Activated CD8-positive, alpha-beta T cell treated with anti-CD3 and anti-CD28 coated beads for 36 hours (primary cell): ENCODE results near the gene ZNF280C. TPM values are rescaled to one million over a fixed set of nuclear protein-coding genes. Genes with fewer than 3 reads are reported as not detected.

ENCODE experiments used
- total RNA-seq, 2 experiments: library from RNA; stranded (reverse); gene quantifications; one replicate each; pipeline ENCODE4 v1.2.3, GENCODE V29; 2021

The ZNF280C gene
- total RNA-seq, 2 experiments from 2014 or later, result 5.4 to 5.8 TPM

Other genes starting within 250 kb of the ZNF280C start
- 10 to 100 TPM; 17.5 TPM for gene ELF4, start 158.4 kb downstream of the ZNF280C start, total RNA-seq
- gene AIFM1, start 103.1 kb downstream of the ZNF280C start, total RNA-seq, result 10 to 100 TPM; 51.5 to 54.3 TPM
- gene RAB33A, start 96.9 kb downstream of the ZNF280C start, total RNA-seq, result 10 to 100 TPM; 28.2 to 28.8 TPM
- gene SLC25A14, start 71.0 kb upstream of the ZNF280C start, total RNA-seq, result 1 to 10 TPM; 6.7 to 8.6 TPM
- not detected for gene GPR119, start 116.8 kb upstream of the ZNF280C start, total RNA-seq
- 10 to 100 TPM; 25.4 to 27.9 TPM for gene RBMX2, start 133.1 kb upstream of the ZNF280C start, total RNA-seq